NOMO-1 (cell line): ENCODE data around the gene STX17.
A peak's percentile ranks its signal among the peaks of the same experiment; 100 is the strongest.
"Not testable (repeated sequence)": the region's sequence is repeated elsewhere in the genome, so short reads cannot be mapped to it uniquely, and the experiment has no call there.

Source experiments
- DNase-seq, 2 experiments: peaks; one replicate each; lab custom pipeline; 2025; ENCODE audit not compliant: unreplicated experiment in 2 of 2; lab: John Stamatoyannopoulos, UW

Gene STX17

GRCh38 chr9:99906403-99907207, at the start of gene STX17:
TSS of gene STX17 (plus strand) at chr9:99906654. CDS start at chr9:99915240, 8,586 bp downstream.
- peak; percentile 43 to 73 for DNase-seq

- DNase-seq, result not testable (repeated sequence)
Observed at GRCh38 chr9:99857576-99857975, 48.9 kb upstream of the STX17 start.

- no peak for DNase-seq
Observed at GRCh38 chr9:99858087-99858486, 48.4 kb upstream of the STX17 start.

- no peak for DNase-seq
Observed at GRCh38 chr9:99859243-99859980, 47.0 kb upstream of the STX17 start.

- DNase-seq, result no peak
Observed at GRCh38 chr9:99860266-99860665, 46.2 kb upstream of the STX17 start.

- DNase-seq, result no peak
Observed at GRCh38 chr9:99863955-99864354, 42.5 kb upstream of the STX17 start.

GRCh38 chr9:99866398-99866797, 40.1 kb upstream of the STX17 start:
- DNase-seq, result no peak

- DNase-seq, result peak in 1 of 2 experiments; percentile 17
Observed at GRCh38 chr9:99867536-99867935, 38.9 kb upstream of the STX17 start.

GRCh38 chr9:99867968-99868367, 38.5 kb upstream of the STX17 start:
- DNase-seq, result no peak

- DNase-seq, result no peak
Observed at GRCh38 chr9:99868845-99869244, 37.6 kb upstream of the STX17 start.

GRCh38 chr9:99870126-99870525, 36.3 kb upstream of the STX17 start:
- DNase-seq, result no peak

- no peak for DNase-seq
Observed at GRCh38 chr9:99873531-99873930, 32.9 kb upstream of the STX17 start.

GRCh38 chr9:99873943-99874584, 32.4 kb upstream of the STX17 start:
- no peak for DNase-seq

GRCh38 chr9:99876190-99876589, 30.3 kb upstream of the STX17 start:
- DNase-seq, result no peak

- no peak for DNase-seq
Observed at GRCh38 chr9:99878651-99879050, 27.8 kb upstream of the STX17 start.

GRCh38 chr9:99881769-99882168, 24.7 kb upstream of the STX17 start:
- DNase-seq, result no peak

GRCh38 chr9:99885747-99886146, 20.7 kb upstream of the STX17 start:
- DNase-seq, result peak in 1 of 2 experiments; percentile 49

GRCh38 chr9:99889120-99889519, 17.3 kb upstream of the STX17 start:
- no peak for DNase-seq

GRCh38 chr9:99894826-99895225, 11.6 kb upstream of the STX17 start:
- DNase-seq, result no peak

GRCh38 chr9:99895510-99895909, 10.9 kb upstream of the STX17 start:
- DNase-seq, result no peak

GRCh38 chr9:99896119-99896518, 10.3 kb upstream of the STX17 start:
- no peak for DNase-seq

GRCh38 chr9:99903393-99903792, 3.1 kb upstream of the STX17 start:
- DNase-seq, result no peak
